Kidney epithelial cell (primary cell): ENCODE data around the gene AQP12A. TPM values are rescaled to one million over a fixed set of nuclear protein-coding genes. Genes with fewer than 3 reads are reported as not detected.

Experiments
- DNase-seq: peaks from one replicate; pipeline ENCODE4 v3.0.0-alpha.2; 2010; ENCODE audit warnings: low read depth
- H3K27me3 ChIP-seq: 2 replicates; pipeline ENCODE4 v1.6.0; 2011; ENCODE audit warnings: low read length; ENCODE audit not compliant: control insufficient read depth, insufficient read depth
- H3K36me3 ChIP-seq: 2 replicates; pipeline ENCODE4 v1.5.1; 2011; ENCODE audit warnings: low read length; ENCODE audit not compliant: control insufficient read depth, insufficient read depth
- H3K4me3 ChIP-seq: 2 replicates; pipeline ENCODE4 v1.5.1; 2011; ENCODE audit warnings: low read depth, mild to moderate bottlenecking, control low read depth, low read length
- CTCF ChIP-seq: IDR thresholded peaks from 2 replicates; pipeline ENCODE4 v1.5.1; 2011; ENCODE audit warnings: mild to moderate bottlenecking, moderate library complexity, low read length, control low read depth, inconsistent platforms; ENCODE audit not compliant: insufficient read depth, poor library complexity, severe bottlenecking
- total RNA-seq: library from RNA; depleted of rRNA; stranded (reverse); fragments of >200 nt; gene quantifications from 2 replicates; pipeline ENCODE4 v1.2.3, GENCODE V29; 2015

AQP12A gene
- total RNA-seq, 1 donor from 2014 or later, result not detected

GRCh38 chr2:240745962-240746361 lies 54.3 kb downstream of the AQP12A start:
- H3K36me3 ChIP-seq, result no peaks in the 10 kb centered on the region
- peaks cover 2% of the 10 kb centered on the region for H3K27me3 ChIP-seq
- no peak for TF ChIP-seq CTCF
- no peak overlapping the region for H3K4me3 ChIP-seq
- DNase-seq, result no peak

- peaks cover 2% of the 10 kb centered on the region for H3K27me3 ChIP-seq
These were observed 55.0 kb downstream of the AQP12A start for GRCh38 chr2:240746671-240747070.

GRCh38 chr2:240747256-240747655 lies 55.6 kb downstream of the AQP12A start:
- TF ChIP-seq CTCF, result no peak
- no peak for DNase-seq
- Histone ChIP-seq H3K27me3 (peaks cover 2% of the 10 kb centered on the region), H3K4me3 (no peak overlapping the region), H3K36me3 (no peaks in the 10 kb centered on the region)

More at GRCh38 chr2:240746671-240747070, 55.0 kb downstream of the AQP12A start:
- DNase-seq, result no peak
- Histone ChIP-seq H3K4me3 (no peak overlapping the region), H3K36me3 (no peaks in the 10 kb centered on the region)
- TF ChIP-seq CTCF, result no peak

Other genes starting within 250 kb of the AQP12A start
- 7.1 and 13.1 TPM in 2 replicates for gene ANKMY1, start 133.9 kb upstream of the AQP12A start, total RNA-seq
- gene DUSP28, start 131.5 kb upstream of the AQP12A start, total RNA-seq, result 4.2 and 7.6 TPM in 2 replicates
- gene RNPEPL1, start 123.4 kb upstream of the AQP12A start, total RNA-seq, result 91.3 and 122 TPM in 2 replicates
- gene CAPN10, start 105.1 kb upstream of the AQP12A start, total RNA-seq, result 31.5 and 39.2 TPM in 2 replicates
- gene GPR35, start 66.4 kb upstream of the AQP12A start, total RNA-seq, result 0.62 and 1.3 TPM in 2 replicates
- gene AQP12B, start 9.0 kb upstream of the AQP12A start, total RNA-seq, result not detected in 2 replicates
- gene KIF1A, start 128.4 kb downstream of the AQP12A start, total RNA-seq, result 178 and 203 TPM in 2 replicates
- gene AGXT, start 177.0 kb downstream of the AQP12A start, total RNA-seq, result 0.25 TPM in 1 of 2 replicates, not detected in the other
- 2.1 and 2.5 TPM in 2 replicates for gene MAB21L4, start 204.3 kb downstream of the AQP12A start, total RNA-seq
- not detected in 2 replicates for gene CROCC2, start 214.5 kb downstream of the AQP12A start, total RNA-seq